Measurements from ENCODE around the gene WDPCP. TPM values are rescaled to one million over a fixed set of nuclear protein-coding genes. Genes with fewer than 3 reads are reported as not detected.
"Not testable (repeated sequence)": the region's sequence is repeated elsewhere in the genome, so short reads cannot be mapped to it uniquely, and the experiment has no call there.

Gene WDPCP
- total RNA-seq, 1 donor from 2014 or later, result 8.9 TPM

DNA sequence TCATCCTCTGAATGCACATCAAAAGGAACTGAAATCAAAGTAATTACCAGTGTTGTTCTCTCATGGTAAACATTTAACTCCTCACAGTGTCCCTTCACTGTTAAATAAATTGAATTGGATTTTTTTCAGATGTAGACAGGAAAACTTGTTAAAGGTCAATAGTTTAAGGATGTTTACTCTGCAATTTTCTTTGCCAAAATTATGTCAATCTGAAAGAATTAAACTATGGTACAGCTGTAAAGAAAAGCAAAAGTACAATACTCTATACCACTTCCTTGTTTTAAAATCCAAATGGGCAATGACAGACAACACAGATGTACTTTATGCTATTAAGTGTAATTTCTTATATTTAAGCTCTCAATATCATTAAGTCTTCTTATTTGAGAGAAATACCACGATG, 153.2 kb downstream of the WDPCP start:
- H3K4me1 Mint-ChIP-seq, result no peaks in the 10 kb centered on the region
- no peaks in the 10 kb centered on the region for H3K9me3 Mint-ChIP-seq
- H3K36me3 Mint-ChIP-seq (ENCODE audit: low read depth), result no peaks in the 10 kb centered on the region
- no peak overlapping the region for H3K27ac Mint-ChIP-seq
- no peak for DNase-seq
- H3K27me3 Mint-ChIP-seq, result no peaks in the 10 kb centered on the region
- intact Hi-C loops (cut with micrococcal nuclease), result no loop called here
- no peak overlapping the region for H3K4me3 Mint-ChIP-seq

DNA sequence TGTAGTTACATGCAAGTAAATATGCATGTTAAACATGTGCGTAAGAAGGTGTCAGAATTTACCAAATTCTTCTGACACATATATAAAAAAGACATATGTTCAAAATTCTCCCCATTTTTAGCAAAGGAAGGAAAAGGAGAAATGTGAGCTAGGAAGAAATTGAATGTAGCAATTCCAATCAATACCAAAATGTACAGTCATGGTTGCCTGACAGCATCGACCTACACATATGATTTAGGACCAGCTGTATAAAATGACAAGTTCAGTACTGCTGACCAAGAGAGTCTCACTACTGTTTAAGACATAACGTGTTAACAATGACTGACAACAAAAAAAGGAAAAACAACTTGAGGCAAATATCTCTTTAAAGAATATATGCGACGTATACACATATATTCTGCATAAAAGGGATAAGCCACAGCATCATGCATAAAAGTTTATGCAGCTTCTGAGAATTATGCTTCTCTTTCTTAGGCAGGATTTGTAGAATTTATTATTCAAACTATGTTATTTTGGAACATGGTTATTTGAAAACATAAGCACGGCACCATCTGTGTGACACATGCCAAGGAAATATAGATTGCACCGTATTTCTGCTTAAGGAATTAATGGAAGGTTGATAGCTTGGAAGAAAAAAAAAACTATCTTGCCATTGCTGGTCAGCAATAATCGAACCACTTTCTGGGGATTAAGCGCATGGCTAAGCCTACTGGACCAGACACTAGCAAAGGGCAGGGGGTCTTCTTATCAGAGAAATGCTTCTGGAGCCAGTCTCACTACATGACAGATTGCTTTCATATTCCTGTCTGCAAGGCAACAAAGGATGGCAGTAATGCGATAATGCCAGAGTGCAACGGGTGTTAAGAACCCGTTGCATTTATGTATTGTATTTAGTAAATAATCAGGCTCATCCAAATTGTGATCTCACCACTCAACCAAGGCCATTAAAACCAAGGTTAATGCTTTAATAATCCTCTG, 154.0 kb downstream of the WDPCP start:
- Mint-ChIP-seq H3K27ac (no peak overlapping the region), H3K4me3 (no peak overlapping the region), H3K9me3 (no peaks in the 10 kb centered on the region), H3K4me1 (no peaks in the 10 kb centered on the region), H3K36me3 (ENCODE audit: low read depth) (no peaks in the 10 kb centered on the region), H3K27me3 (no peaks in the 10 kb centered on the region)
- intact Hi-C loops (cut with micrococcal nuclease), result no loop called here
- DNase-seq, result no peak

DNA sequence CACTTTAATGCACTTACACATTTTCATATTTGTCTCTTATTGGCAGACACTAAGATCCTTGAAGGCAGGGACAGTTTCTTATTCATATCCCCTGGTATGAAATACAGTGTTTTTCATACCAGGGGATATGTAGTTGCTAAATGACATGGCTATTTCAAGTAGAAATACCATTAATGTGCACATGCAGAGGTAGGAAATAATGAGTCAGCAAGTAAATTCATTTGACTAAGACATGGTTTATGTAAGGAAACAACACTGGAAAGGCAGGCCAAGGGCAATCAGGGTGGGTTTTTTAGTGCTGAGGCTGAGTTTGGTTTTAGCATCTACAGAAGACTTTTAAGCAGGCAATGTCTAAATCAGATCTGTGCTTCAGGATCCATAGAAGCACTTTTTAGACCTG, 155.9 kb downstream of the WDPCP start:
- no peak for DNase-seq
- Mint-ChIP-seq H3K4me1 (no peaks in the 10 kb centered on the region), H3K27me3 (no peaks in the 10 kb centered on the region), H3K4me3 (no peak overlapping the region), H3K36me3 (ENCODE audit: low read depth) (no peaks in the 10 kb centered on the region), H3K27ac (no peak overlapping the region), H3K9me3 (no peaks in the 10 kb centered on the region)
- intact Hi-C loops (cut with micrococcal nuclease), result no loop called here

DNA sequence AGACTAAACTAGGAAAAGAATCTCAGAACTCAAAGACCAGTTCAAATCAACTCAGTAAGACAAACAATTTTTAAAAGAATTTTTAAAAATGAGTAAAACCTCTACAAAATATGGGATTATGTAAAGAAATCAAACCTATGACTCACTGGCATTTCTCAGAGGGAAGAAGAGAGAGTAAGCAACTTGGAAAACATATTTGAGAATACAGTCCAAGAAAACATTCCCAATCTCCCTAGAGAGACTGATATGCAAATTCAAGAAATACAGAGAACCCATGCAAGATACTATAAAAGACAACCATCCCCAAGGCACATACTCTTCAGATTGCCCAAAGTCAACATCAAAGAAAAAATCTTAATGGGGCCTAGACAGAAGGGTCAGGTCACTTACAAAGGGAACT, 162.7 kb downstream of the WDPCP start:
- Mint-ChIP-seq H3K4me3 (no peak overlapping the region), H3K9me3 (no peaks in the 10 kb centered on the region), H3K4me1 (peaks cover 2% of the 10 kb centered on the region), H3K27ac (no peak overlapping the region), H3K36me3 (ENCODE audit: low read depth) (no peaks in the 10 kb centered on the region), H3K27me3 (no peaks in the 10 kb centered on the region)
- intact Hi-C loops (cut with micrococcal nuclease), result loop anchor here (1.0 to 2.0 kb wide), 2 partner anchors 638 to 969 kb away; no protein-coding TSS in a partner anchor
- no peak for DNase-seq

GRCh38 chr2:63425079-63425416, 163.2 kb downstream of the WDPCP start:
- Mint-ChIP-seq H3K36me3 (ENCODE audit: low read depth) (no peaks in the 10 kb centered on the region), H3K4me1 (peaks cover 2% of the 10 kb centered on the region), H3K27me3 (no peaks in the 10 kb centered on the region), H3K4me3 (no peak overlapping the region), H3K27ac (no peak overlapping the region), H3K9me3 (no peaks in the 10 kb centered on the region)
- DNase-seq, result no peak
- intact Hi-C loops (cut with micrococcal nuclease), result loop anchor here (1.0 to 2.0 kb wide), 2 partner anchors 638 to 968 kb away; no protein-coding TSS in a partner anchor

GRCh38 chr2:63424329-63425078, 163.8 kb downstream of the WDPCP start:
- DNase-seq, result peak; percentile 80
- Mint-ChIP-seq H3K9me3 (no peaks in the 10 kb centered on the region), H3K27me3 (no peaks in the 10 kb centered on the region), H3K36me3 (ENCODE audit: low read depth) (no peaks in the 10 kb centered on the region), H3K4me1 (peaks cover 2% of the 10 kb centered on the region), H3K4me3 (no peak overlapping the region), H3K27ac (no peak overlapping the region)
- intact Hi-C loops (cut with micrococcal nuclease), result loop anchor here (1.0 to 2.0 kb wide), 2 partner anchors 637 to 968 kb away; no protein-coding TSS in a partner anchor

- Mint-ChIP-seq H3K27ac (no peak overlapping the region), H3K9me3 (no peaks in the 10 kb centered on the region), H3K27me3 (no peaks in the 10 kb centered on the region), H3K4me3 (no peak overlapping the region), H3K4me1 (peaks cover 2% of the 10 kb centered on the region), H3K36me3 (ENCODE audit: low read depth) (no peaks in the 10 kb centered on the region)
- DNase-seq, result no peak
- intact Hi-C loops (cut with micrococcal nuclease), result no loop called here
Observed at GRCh38 chr2:63422556-63422955, 165.7 kb downstream of the WDPCP start.

GRCh38 chr2:63408530-63408929, 179.7 kb downstream of the WDPCP start:
- H3K4me1 Mint-ChIP-seq, result no peaks in the 10 kb centered on the region
- intact Hi-C loops (cut with micrococcal nuclease), result no loop called here
- H3K27ac Mint-ChIP-seq, result no peak overlapping the region
- no peaks in the 10 kb centered on the region for H3K9me3 Mint-ChIP-seq
- DNase-seq, result no peak
- H3K27me3 Mint-ChIP-seq, result no peaks in the 10 kb centered on the region
- no peaks in the 10 kb centered on the region for H3K36me3 Mint-ChIP-seq (ENCODE audit: low read depth)
- H3K4me3 Mint-ChIP-seq, result no peak overlapping the region

DNA sequence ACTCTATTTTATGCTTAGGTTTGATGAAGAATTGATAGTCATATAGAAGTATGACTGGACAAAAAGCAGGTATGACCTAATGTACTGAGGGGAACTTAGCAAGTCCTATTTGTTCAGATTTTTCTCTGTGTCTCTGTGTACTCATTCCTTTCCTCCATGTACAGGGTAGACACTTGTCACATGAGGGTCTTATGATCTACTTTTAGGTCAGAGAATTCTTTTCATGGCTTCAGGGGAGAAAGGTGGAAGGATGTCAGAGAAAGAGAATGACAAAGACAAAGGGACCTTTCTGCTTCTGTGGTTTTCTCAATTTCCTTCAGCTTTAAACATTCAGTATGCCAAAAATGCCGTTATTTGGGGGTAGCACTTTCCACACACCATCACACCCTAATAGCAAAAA, 181.6 kb downstream of the WDPCP start:
- Mint-ChIP-seq H3K4me1 (no peaks in the 10 kb centered on the region), H3K27me3 (no peaks in the 10 kb centered on the region), H3K36me3 (ENCODE audit: low read depth) (no peaks in the 10 kb centered on the region), H3K27ac (no peak overlapping the region), H3K4me3 (no peak overlapping the region), H3K9me3 (peaks cover 8% of the 10 kb centered on the region)
- intact Hi-C loops (cut with micrococcal nuclease), result no loop called here
- no peak for DNase-seq

DNA sequence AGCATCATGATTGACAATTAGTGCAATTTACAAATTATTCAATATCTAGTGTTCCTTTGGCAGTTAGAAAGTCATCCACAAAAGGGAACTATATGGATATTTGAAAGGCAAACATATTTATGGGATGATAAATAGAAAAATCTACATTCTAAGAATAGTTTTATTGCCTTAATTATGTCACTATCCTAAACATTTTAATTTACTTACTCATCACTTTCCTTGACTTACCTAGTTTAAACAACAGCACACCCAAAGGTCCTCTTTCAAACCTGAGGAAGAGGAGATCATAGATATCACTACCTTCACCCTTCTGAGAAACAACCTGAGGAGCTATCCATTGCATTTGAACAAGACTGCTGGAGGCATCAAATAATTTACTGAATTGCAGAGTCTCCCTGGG, 184.5 kb downstream of the WDPCP start:
- Mint-ChIP-seq H3K27me3 (no peaks in the 10 kb centered on the region), H3K9me3 (peaks cover 8% of the 10 kb centered on the region), H3K27ac (no peak overlapping the region), H3K4me1 (no peaks in the 10 kb centered on the region), H3K4me3 (no peak overlapping the region), H3K36me3 (ENCODE audit: low read depth) (no peaks in the 10 kb centered on the region)
- intact Hi-C loops (cut with micrococcal nuclease), result no loop called here
- DNase-seq, result no peak

- H3K36me3 Mint-ChIP-seq (ENCODE audit: low read depth); H3K27me3 Mint-ChIP-seq; H3K27ac Mint-ChIP-seq; intact Hi-C loops (cut with micrococcal nuclease); DNase-seq; H3K9me3 Mint-ChIP-seq; H3K4me3 Mint-ChIP-seq; H3K4me1 Mint-ChIP-seq: not testable (repeated sequence)
Observed at GRCh38 chr2:63402889-63403288, 185.4 kb downstream of the WDPCP start.

GRCh38 chr2:63399156-63399555, 189.1 kb downstream of the WDPCP start:
- H3K36me3 Mint-ChIP-seq (ENCODE audit: low read depth), result no peaks in the 10 kb centered on the region
- H3K9me3 Mint-ChIP-seq, result peaks cover 8% of the 10 kb centered on the region
- H3K4me3 Mint-ChIP-seq, result no peak overlapping the region
- no peak for DNase-seq
- H3K27me3 Mint-ChIP-seq, result no peaks in the 10 kb centered on the region
- H3K27ac Mint-ChIP-seq, result no peak overlapping the region
- intact Hi-C loops (cut with micrococcal nuclease), result no loop called here
- H3K4me1 Mint-ChIP-seq, result no peaks in the 10 kb centered on the region

DNA sequence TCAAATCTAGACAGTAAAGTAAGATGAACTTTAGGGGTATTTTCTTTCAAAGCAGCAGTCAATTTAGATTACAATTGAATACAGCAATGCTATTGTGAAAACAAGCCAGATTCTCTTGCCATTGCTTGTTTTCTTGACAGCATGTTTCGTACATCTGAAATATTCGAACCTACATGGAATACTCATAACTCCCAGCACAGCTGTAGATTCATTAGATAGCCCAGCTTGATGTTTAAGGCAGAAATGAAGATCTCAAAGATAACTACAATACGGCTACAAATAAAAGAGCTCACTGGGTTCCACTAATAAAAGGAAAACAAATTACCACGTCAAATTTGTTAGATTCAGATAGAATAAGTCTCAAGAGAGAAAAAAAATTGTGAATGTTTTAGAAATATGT, 208.8 kb downstream of the WDPCP start:
- no peak for DNase-seq
- Mint-ChIP-seq H3K27me3 (no peaks in the 10 kb centered on the region), H3K9me3 (no peaks in the 10 kb centered on the region), H3K36me3 (ENCODE audit: low read depth) (no peaks in the 10 kb centered on the region), H3K27ac (no peak overlapping the region), H3K4me1 (no peaks in the 10 kb centered on the region), H3K4me3 (no peak overlapping the region)
- intact Hi-C loops (cut with micrococcal nuclease), result no loop called here

DNA sequence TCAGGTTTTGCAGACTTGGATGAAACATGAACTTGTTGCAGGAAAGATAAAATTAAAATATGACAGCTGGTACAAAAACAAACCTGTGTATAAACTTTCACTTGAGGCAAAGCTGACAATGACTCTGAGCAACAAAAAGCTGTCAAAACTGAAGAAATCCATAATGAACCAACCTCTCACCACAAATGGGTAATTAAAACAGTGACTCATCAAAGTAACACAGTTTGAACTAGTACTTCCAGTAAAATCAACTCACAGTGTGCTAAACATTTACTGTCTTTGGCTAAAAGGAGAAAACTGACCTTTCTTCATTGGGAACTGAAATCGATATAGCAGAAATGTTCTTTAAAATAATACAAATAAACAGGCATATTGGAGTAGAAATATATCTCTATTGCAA, 209.7 kb downstream of the WDPCP start:
- H3K36me3 Mint-ChIP-seq (ENCODE audit: low read depth), result no peaks in the 10 kb centered on the region
- H3K9me3 Mint-ChIP-seq, result no peaks in the 10 kb centered on the region
- no peaks in the 10 kb centered on the region for H3K27me3 Mint-ChIP-seq
- intact Hi-C loops (cut with micrococcal nuclease), result no loop called here
- H3K4me1 Mint-ChIP-seq, result no peaks in the 10 kb centered on the region
- no peak for DNase-seq
- no peak overlapping the region for H3K27ac Mint-ChIP-seq
- no peak overlapping the region for H3K4me3 Mint-ChIP-seq

All from activated CD4-positive, alpha-beta T cell treated with anti-CD3 and anti-CD28 coated beads, Interleukin-2, amount 10 ng/mL, durations not matched to agents 24 days and 14 days (primary cell).